Left ventricle myocardium superior (tissue), 1 donor: ENCODE results near the gene NTM. TPM values are rescaled to one million over a fixed set of nuclear protein-coding genes. Genes with fewer than 3 reads are reported as not detected.
A peak's percentile ranks its signal among the peaks of the same experiment; 100 is the strongest.

Experiments used
- ATAC-seq: fragments of 200-7000 bp; cut with Tn5 transposase; one replicate; pipeline ENCODE4 v1.9.1; 2020; ENCODE audit warnings: mild to moderate bottlenecking, moderate library complexity
- DNase-seq: peaks from one replicate; pipeline ENCODE4 v3.0.0-alpha.2; 2020
- intact Hi-C: fragments of 100-400 bp; cut with micrococcal nuclease; formaldehyde crosslinking; loops from one replicate; pipeline ENCODE4 v1.11.0; 2022
- total RNA-seq: library from RNA; stranded (reverse); fragmentation: NEBNext Ultra II Directional; extraction: Animal tissue kit (Norgen Biotek cat#: 25700); gene quantifications from one replicate; pipeline ENCODE4 v1.2.1, GENCODE V29; 2021
- donor health status: DM: no; HTN: yes; CAD: no; lungs with severe emphysema.

NTM gene
- total RNA-seq, 1 donor from 2014 or later, result 3.3 TPM

- DNase-seq (peak; percentile 60), ATAC-seq (peak; percentile 99)
- intact Hi-C loops, result no loop called here
Observed at GRCh38 chr11:131612533-131612932, 242.1 kb downstream of the NTM start.

GRCh38 chr11:131614631-131615030 is 244.2 kb downstream of the NTM start:
- intact Hi-C loops, result no loop called here
- no peak for DNase-seq
- ATAC-seq, result no peak

- no peak for DNase-seq
- ATAC-seq, result no peak
- intact Hi-C loops, result no loop called here
Observed at GRCh38 chr11:131615611-131616010, 245.2 kb downstream of the NTM start.

GRCh38 chr11:131616481-131617140 is 246.2 kb downstream of the NTM start:
- ATAC-seq (no peak), DNase-seq (no peak)
- intact Hi-C loops, result no loop called here

- no peak for DNase-seq
- intact Hi-C loops, result no loop called here
- ATAC-seq, result no peak
Observed at GRCh38 chr11:131618201-131618600, 247.8 kb downstream of the NTM start.

GRCh38 chr11:131622193-131622592 is 251.8 kb downstream of the NTM start:
- intact Hi-C loops, result no loop called here

GRCh38 chr11:131624531-131624930 is 254.1 kb downstream of the NTM start:
- no peak for DNase-seq
- intact Hi-C loops, result no loop called here
- ATAC-seq, result no peak

More at GRCh38 chr11:131622193-131622592, 251.8 kb downstream of the NTM start:
- ATAC-seq (no peak), DNase-seq (no peak)

- DNase-seq, result no peak
- intact Hi-C loops, result no loop called here
- ATAC-seq, result no peak
Observed at GRCh38 chr11:131626788-131627187, 256.4 kb downstream of the NTM start.

GRCh38 chr11:131628739-131629138 is 258.3 kb downstream of the NTM start:
- DNase-seq (no peak), ATAC-seq (no peak)
- intact Hi-C loops, result no loop called here

GRCh38 chr11:131629925-131630540 is 259.6 kb downstream of the NTM start:
- DNase-seq (no peak), ATAC-seq (no peak)
- intact Hi-C loops, result no loop called here

GRCh38 chr11:131632971-131633370 is 262.6 kb downstream of the NTM start:
- no peak for DNase-seq
- intact Hi-C loops, result no loop called here
- ATAC-seq, result no peak

- no peak for DNase-seq
- intact Hi-C loops, result no loop called here
- ATAC-seq, result no peak
Observed at GRCh38 chr11:131633921-131634715, 263.7 kb downstream of the NTM start.

- intact Hi-C loops, result no loop called here
- DNase-seq (no peak), ATAC-seq (no peak)
Observed at GRCh38 chr11:131637469-131638175, 267.2 kb downstream of the NTM start.

GRCh38 chr11:131638889-131639288 is 268.5 kb downstream of the NTM start:
- DNase-seq (no peak), ATAC-seq (no peak)
- intact Hi-C loops, result no loop called here

- no peak for DNase-seq
- intact Hi-C loops, result no loop called here
- ATAC-seq, result no peak
Observed at GRCh38 chr11:131640320-131640719, 269.9 kb downstream of the NTM start.

- intact Hi-C loops, result no loop called here
- ATAC-seq, result no peak
- DNase-seq, result no peak
Observed at GRCh38 chr11:131642756-131643531, 272.5 kb downstream of the NTM start.

- no peak for DNase-seq
- intact Hi-C loops, result no loop called here
- ATAC-seq, result no peak
Observed at GRCh38 chr11:131644204-131644795, 273.9 kb downstream of the NTM start.

GRCh38 chr11:131645237-131645636 is 274.8 kb downstream of the NTM start:
- intact Hi-C loops, result no loop called here
- no peak for DNase-seq
- ATAC-seq, result no peak

- intact Hi-C loops, result no loop called here
- no peak for DNase-seq
- ATAC-seq, result no peak
Observed at GRCh38 chr11:131649856-131650255, 279.4 kb downstream of the NTM start.
